ENCODE data around the gene ATXN1L.
A peak's percentile ranks its signal among the peaks of the same experiment; 100 is the strongest.
"Not testable (repeated sequence)": the region's sequence is repeated elsewhere in the genome, so short reads cannot be mapped to it uniquely, and the experiment has no call there.

Gene ATXN1L, protein sequence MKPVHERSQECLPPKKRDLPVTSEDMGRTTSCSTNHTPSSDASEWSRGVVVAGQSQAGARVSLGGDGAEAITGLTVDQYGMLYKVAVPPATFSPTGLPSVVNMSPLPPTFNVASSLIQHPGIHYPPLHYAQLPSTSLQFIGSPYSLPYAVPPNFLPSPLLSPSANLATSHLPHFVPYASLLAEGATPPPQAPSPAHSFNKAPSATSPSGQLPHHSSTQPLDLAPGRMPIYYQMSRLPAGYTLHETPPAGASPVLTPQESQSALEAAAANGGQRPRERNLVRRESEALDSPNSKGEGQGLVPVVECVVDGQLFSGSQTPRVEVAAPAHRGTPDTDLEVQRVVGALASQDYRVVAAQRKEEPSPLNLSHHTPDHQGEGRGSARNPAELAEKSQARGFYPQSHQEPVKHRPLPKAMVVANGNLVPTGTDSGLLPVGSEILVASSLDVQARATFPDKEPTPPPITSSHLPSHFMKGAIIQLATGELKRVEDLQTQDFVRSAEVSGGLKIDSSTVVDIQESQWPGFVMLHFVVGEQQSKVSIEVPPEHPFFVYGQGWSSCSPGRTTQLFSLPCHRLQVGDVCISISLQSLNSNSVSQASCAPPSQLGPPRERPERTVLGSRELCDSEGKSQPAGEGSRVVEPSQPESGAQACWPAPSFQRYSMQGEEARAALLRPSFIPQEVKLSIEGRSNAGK

DNA sequence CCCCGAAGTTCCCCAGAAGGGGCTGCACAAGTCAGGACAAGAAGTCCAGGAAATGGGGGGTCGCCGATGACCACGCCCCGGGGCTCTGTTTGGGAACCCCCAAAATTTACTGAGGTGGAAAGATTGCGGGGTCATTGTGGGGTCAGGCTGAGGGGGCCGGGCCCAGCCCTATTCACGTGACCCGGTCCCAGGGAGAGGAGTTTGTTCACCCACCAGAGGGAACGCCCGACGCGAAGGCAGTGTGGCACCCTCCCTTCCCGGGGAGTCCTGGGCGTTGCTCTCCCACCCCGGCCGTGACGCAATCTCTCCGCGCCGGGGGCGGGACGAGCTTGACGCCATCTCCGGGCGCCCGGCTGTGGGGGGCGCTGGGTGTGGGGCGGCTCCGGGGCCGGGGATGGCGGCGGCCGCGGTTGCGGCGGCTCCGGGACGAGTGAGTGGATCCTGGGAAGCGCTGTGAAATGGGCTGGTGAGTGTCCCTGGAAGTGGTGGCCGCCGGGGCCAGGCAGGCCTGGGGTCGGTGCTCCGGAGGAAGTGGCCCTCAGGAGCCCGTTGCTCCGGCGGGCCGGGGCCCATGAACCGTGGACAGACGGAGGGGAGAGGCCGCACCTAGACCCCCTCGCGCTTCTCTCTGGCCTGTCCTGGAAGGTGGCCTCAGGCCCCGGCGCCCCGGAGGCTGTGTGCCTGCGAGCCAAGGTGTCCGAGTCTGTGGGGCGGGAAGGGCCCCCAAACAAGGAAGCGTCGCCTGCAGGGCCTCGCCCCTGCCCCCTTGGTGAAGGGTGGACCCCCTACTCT lies at the start of gene ATXN1L:
Gene ATXN1L, plus strand, starts transcription at position 338 of the 792 bp plus-strand sequence. CDS start 3,765 bp downstream, outside the sequence.
- DNase-seq = peak; percentile 27

DNA sequence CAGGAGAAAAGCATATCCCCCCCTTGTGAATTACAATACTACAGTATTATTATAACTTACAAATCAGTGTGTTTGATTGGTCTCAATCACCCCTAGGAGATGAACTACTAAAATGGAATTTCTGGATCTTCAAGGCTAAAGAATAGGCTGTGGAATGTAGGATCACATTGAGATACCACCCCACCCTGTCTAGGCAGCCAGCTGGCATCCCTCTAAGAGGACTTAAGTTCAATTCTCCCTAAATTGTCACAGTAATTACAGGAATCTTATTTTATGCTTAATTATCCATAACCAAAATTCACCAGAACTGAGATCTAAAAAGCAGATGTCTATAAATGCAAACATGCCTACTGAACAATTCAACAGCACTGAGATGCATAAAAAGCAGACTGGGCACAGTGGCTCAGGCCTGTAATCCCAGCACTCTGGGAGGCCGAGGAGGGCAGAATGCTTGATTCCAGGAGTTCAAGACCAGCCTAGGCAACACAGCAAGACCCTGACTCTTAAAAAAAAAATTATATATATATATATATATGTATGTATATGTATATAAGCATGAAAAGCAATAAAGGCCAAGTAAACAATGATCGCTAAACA lies 49.2 kb upstream of the ATXN1L start:
- no peak for DNase-seq

DNA sequence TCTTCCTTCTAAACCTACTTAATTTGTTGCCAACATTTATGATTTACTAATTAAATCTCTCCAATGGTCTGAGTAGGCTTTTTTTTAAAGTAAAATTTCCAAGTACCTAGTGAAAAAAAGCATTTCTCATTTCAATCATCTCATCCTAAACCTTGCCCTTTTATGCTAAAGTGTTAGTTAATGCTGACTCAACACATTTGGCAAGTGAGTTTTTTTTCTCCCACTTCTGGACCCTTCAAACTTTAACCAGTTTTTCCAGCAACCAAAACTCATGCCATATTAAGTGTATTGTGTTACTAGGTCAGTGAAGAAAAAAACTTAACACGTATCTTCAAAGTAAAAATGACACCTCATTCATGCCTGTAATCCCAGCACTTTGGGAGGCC lies 42.5 kb upstream of the ATXN1L start:
- no peak for DNase-seq

DNA sequence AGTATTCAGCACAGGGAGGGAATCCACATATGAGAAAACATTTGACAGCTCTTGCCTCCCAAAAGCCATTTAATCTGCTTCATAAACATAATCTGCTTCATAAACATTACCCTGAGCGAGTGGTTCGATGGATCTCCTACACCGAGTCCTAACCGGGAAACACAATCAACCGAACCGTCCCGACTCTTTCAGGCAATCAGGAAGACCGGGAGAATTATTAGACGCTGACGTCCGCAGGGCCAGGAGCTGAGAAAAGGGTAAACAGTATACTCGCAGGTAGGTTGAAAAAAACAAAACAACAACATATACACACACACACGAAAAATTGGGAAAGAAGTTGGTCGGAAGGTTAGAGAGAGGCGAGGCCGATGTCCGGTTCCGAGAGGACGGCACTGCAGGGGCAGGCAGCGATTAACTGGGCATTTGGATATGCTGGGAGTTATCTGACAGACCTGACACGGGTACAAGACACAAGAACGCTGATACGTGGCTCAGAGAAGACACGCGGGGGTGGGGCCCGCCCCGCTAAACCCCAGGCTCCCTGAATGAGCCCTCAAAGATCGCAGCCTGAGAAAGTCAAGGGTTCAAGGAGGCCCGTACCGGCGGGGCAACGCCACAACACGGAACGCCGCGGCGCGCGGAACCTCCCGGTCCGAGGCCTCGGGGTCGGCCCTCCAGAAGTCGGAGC lies 37.7 kb upstream of the ATXN1L start:
- DNase-seq = no peak

DNA sequence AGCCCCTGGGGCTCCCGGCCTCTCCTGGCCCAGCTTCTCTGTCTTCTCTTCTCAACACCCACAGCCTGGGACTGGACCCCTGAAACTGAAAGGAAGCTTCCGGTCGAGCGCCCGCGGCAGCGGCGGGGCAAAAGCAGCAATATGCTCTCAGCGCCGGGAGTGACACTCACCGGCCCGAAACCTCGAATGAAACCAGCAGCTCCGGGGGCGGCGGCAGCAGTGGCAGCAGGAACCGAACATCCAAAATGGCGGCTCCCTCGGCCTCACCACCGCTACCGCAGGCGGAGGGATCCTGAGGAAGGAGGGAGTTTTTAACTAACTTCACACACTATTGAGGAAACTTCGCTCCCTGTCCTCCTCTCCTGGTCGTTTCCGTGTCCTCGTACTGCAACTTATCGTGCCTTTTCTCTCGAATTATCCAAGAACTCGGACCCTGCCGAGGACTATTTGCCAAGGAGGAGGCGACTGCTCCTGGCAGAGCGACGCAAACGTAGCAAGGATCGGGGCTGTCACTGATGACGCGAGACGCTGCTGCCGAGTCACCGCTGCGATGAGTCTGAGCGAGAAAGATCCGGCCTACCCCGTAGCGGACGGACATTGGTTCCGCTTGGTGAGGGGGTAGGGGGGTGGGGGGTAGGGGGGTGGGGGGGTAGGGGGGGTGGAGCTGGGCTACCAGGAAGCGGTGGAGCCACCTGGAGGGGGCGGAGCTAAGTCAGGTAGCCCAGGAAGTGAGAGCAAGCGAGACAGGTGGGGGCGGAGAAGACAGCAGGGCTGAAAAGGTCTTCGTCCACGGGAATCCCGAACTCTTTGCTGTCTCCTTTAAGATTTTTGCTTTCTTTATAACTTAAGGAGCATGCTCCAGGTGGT lies 37.0 kb upstream of the ATXN1L start, which contains the start of gene AP1G1:
Gene AP1G1, minus strand, starts transcription at position 242 of the 867 bp plus-strand sequence. CDS start 19,355 bp downstream, outside the sequence.
- DNase-seq = peak; percentile 79

DNA sequence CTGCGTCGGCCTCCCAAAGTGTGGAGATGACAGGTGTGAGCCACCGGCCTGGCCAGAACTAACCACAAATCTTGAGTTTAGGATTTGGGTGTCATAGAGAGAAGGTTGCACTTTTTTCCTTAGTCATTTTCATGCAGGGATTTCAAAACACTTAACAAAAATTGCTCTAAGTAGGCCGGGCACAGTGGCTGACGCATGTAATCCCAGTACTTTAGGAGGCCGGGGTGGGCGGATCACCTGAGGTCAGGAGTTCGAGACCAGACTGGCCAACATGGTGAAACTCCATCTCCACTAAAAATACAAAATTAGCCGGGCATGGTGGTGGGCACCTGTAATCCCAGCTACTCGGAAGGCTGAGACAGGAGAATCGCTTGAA lies 35.6 kb upstream of the ATXN1L start:
- not testable (repeated sequence) for DNase-seq

DNA sequence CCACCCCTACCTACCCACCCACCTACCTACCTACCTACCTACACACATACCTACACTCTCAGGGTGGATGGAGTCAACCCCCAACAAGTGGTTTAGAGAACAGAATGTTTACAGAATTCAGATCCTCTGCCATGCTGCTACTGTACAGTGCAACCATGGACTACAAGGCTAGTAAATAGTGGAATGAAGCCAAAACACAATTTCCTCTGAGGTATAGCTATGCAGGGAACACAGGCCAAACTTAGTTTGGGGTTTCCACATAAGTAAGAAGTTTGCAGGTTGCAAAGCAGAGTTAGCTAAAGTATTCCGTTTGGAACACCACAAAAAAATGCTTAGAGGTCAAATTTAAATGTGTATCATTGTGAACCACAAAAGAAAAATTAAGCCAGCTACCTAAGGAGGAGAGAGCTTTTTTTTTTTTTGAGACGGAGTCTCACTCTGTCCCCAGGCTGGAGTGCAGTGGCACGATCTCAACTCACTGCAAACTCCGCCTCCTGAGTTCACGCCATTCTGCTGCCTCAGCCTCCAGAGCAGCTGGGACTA lies 34.4 kb upstream of the ATXN1L start:
- DNase-seq = no peak

DNA sequence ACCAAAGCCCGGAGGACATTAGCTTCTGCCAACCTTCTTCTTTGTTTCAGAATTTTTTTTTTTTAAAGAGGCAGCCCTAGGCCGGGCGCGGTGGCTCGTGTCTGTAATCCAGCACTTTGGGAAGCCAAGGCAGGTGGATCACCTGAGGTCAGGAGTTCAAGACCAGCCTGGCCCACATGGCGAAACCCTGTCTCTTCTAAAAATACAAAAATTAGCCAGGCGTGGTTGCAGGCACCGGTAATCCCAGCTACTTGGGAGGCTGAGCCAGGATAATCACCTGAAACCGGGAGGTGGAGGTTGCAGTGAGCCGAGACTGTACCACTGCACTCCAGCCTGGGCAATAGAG lies 28.6 kb upstream of the ATXN1L start:
- not testable (repeated sequence) for DNase-seq

DNA sequence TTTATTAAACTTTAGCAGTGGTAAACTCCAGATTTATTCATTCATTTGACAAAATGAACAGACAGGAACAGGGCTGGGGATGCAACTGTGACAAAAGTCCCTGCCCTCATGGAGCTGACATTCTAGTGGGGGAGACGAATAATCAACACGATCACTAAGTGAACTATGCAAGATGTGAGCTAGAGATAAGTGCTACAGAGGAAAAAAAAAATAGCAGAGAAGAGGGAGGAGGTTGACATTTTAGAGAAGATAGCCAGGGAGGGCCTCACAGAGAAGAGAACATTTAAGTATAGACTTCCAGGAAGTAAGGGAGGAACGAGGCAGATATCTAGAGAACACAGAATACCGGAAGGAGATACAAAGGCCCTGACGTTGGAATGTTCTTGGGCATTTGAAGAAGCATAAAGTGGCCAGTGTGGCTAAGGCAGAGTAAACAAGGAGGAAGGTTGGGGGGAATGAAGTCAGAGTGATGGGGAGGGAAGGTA lies 19.2 kb upstream of the ATXN1L start:
- DNase-seq = no peak

DNA sequence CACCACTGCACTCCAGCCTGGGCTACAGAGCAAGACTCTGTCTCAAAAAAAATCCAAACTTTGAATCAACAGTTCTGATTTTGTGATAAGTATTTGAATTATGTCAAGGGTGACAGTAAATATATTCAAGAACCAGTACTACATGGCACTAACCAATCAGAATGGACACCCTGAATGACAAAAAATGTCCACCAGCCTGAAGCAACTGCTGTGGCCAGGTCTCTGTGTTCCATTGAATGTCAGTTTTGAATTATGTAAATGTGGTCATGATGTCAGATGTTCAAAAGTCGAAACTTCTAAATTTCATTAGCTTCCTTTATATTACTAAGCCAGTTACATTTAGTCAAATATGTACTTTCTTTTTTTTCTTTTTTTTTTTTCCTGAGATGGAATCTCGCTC lies 15.4 kb upstream of the ATXN1L start:
- DNase-seq = no peak

DNA sequence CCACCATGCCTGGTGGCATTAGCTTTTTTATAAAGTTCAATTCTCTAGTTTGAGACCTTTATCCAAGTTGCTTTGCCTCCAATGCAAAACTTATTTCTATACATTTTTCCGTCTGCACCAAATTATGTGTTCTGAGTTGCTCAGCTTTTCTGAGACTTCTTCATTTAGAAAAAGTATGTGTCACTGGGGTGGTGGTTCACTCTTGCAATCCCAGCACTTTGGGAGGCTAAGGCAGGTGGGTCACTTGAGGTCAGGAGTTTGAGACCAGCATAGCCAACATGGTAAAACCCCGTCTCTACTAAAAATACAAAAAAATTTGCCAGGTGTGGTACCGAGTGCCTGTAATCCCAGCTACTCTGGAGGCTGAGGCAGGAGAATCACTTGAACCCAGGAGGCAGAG lies 14.1 kb upstream of the ATXN1L start:
- DNase-seq = not testable (repeated sequence)

DNA sequence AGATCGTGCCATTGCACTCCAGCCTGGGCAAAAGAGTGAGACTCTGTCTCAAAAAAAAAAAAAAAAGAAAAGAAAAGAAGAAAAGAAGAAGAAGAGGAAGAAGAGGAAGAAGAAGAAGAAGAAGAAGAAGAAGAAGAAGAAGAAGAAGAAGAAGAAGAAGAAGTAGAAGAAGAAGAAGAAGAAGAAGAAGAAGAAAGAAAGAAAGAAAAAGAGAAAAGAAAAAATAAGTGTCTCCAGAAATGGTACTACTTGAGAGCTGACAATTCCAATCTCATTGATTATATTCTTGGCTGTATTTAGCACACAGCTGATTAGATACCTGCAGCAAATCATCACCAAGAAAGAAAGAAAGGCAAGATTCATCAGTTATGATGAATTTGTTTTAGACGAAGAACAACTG lies 13.7 kb upstream of the ATXN1L start:
- not testable (repeated sequence) for DNase-seq

DNA sequence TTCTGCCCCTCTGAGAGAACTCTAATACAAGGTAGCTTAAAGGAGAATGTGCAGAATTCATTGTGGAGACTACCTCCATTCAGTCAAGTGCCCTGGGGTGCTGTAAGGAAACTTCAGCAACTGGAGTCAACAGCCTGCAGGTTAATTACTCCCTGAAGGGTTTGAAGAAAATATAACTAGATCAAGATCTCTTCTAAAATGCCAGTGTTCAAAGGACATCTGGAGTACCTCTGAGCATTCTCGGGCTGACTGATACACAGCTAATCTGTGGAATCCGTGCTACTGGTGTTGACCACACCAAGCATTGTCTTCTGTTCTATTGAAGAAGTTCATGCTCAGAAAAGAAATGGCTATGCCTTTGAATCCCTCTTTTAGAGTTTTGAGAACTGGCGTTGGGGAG lies 11.5 kb upstream of the ATXN1L start:
- DNase-seq = no peak

DNA sequence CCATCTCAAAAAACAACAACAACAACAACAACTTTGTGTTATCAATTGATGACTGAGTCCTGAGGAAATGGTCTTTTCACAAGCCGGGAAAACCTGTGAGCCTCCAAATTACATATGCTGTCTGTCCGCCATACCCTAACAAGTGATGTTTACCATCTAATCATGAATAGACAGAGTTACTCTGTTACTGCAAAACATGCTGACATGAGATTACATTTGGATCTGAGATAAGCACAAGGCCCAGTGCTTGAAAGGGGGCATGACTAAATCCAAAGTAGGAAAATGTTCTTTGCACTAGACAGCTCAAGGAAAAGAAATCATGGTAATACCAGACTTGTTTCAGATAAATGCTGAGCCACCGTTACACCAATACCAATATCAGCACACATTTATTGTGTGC lies 8.6 kb upstream of the ATXN1L start:
- no peak for DNase-seq

DNA sequence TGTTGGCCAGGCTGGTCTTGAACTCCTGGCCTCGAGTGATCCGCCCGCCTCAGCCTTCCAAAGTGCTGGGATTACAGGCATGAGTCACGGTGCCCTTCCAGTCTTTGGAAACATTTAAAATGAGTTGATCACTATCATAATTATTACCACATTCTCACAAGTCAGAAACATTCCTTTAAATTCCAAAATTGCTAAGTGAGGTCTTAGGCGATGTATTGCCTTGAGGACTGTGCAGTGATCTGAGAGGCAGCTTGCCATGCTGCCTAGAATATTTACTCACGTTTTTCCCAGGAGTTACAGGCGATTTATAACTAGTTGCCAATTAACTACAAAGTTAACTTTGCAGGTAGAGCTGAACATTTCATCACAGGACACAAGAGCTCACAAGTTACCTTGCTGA lies 5.7 kb upstream of the ATXN1L start:
- DNase-seq = no peak

DNA sequence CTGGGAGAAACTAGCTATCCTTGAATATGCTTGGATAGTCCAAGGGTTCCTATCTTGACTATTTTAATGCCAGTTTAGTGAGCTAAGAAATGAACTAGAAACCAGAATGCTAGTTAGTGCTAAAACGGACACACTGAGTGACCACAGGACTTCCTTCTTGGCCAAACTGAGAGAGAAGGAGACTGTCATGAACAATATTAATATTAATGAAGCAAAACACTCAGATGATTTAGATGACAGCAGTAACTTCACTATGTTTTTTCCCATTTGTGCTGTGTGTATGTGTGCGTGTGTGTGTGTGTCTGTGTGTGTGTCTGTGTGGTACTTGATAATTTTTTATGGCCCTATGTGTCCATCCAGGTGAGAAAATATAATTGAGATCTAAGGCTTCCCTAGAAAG lies 2.2 kb upstream of the ATXN1L start:
- no peak for DNase-seq

DNA sequence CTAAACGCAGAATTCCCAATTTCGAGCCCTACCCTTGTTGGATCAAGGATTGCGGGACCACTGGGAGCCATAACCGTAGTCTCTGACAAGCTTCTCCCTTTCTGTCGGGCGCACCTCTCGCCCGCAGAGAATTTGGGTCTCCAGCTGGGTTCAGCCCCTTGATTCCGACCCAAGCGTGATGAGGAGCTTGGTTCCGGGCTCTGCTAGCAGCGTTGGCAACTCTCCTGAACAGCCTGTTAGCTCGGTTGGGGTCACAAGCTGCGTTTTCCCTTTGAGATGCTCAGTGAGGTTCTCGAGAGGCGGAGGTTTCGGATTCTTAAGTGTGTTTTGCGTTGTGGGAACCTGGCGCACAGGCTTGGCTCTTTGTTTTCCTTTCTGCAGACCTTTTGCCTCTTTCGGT lies 655 bp downstream of the ATXN1L start:
- peak; percentile 7 for DNase-seq

DNA sequence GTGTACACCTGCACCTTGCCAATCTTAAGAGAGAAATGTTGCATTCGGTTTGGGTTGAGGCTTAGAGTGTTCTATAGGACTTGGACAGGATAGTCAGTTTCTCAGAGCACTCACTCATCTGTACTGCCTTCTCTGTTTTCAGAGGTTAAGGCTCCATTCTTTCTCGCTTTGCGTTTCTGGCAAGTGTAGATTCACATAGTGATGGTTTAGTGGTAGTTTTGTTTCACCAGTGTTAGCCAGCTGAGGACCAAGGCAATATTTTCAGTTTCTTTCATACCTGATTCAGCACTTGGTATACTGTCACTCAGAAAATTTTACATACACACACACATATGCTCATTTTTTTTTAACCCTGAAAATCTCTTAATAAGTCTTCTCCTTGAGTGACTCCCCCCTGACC lies 1.3 kb downstream of the ATXN1L start:
- DNase-seq = no peak

DNA sequence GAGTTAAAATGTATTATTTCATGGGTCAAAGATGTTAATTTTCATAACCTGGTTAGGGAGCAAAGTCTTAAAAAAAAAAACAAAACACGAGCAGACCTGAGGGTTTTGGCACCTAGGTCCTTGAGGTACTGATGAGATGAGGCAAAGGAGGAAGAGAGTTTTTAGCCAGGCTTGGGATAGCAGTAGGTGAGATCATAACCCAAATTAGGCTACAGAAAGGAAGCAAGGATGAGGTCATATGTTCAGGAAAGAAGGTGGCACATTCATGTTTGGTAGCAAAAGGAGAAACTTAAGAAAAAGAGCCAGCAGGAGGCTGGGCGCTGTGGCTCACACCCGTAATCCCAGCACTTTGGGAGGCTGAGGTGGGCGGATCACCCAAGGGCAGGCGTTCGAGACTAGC lies 2.8 kb downstream of the ATXN1L start:
- no peak for DNase-seq

DNA sequence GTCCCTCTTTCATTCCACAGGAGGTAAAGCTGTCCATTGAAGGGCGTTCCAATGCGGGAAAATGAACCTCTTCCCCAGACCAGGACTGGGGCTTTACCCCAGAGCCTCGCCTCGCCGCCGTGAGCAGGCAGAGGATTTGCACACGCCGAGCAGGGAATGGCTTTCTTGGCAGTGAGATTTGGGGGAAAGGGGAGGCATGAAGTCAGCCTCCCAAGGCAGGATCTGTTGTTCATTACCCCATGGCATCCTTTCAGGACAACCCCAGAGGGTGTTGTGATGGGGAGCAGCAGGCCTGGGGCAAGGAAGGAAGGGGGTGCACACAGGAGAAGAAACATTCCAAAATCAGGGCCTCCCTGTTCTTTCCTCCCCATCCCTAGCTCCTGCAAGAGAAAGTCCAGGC lies 6.0 kb downstream of the ATXN1L start:
- DNase-seq = no peak

DNA sequence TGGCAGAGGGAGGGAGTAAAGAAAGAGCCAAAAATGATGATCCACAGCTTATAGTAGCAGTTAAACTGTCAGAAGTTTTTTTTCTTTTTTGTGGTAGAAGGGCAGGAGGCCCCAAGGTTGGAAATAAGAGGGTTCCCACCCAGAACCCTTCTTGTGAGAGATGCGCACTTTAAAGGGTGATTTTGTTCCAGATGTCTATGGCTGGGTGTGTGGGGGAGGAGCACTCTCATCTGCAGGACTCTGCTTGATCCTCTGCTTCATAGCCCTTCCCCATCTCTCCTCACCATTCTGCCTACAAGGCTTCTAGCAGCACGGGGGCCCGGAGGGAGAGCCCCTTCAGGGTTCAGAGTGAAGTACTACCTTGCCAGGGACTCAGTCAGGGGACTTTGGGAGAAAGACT lies 6.4 kb downstream of the ATXN1L start:
- no peak for DNase-seq
